DOHH2 (cell line): ENCODE data around the gene ABCA4.

Experiments used
- H3F3A ChIP-seq: fragments of 200-600 bp; sonication (generic), shearing (Covaris generic); 2 replicates; pipeline ENCODE4 v1.6.0; 2016; ENCODE audit warnings: antibody characterized with exemption, mild to moderate bottlenecking; ENCODE audit not compliant: control insufficient read depth, insufficient read depth
- H3K27ac ChIP-seq: fragments of 200-600 bp; sonication (generic); 2 replicates; pipeline ENCODE4 v1.5.1; 2014; ENCODE audit warnings: low read depth, mild to moderate bottlenecking, low read length, moderate library complexity
- H3K27me3 ChIP-seq: fragments of 200-600 bp; sonication (generic); 2 replicates; pipeline ENCODE4 v1.6.1; 2014; ENCODE audit warnings: mild to moderate bottlenecking, low read length, mixed read lengths; ENCODE audit not compliant: control insufficient read depth
- H3K36me3 ChIP-seq: fragments of 200-600 bp; sonication (generic); 2 replicates; pipeline ENCODE4 v1.6.1; 2014; ENCODE audit warnings: mild to moderate bottlenecking, low read length, moderate library complexity, mixed read lengths; ENCODE audit not compliant: control insufficient read depth
- H3K4me1 ChIP-seq: fragments of 200-600 bp; sonication (generic); 2 replicates; pipeline ENCODE4 v1.6.1; 2014; ENCODE audit warnings: mild to moderate bottlenecking, low read length, mixed read lengths; ENCODE audit not compliant: control insufficient read depth
- H3K4me2 ChIP-seq: fragments of 200-600 bp; sonication (generic); 2 replicates; pipeline ENCODE4 v1.6.0; 2014; ENCODE audit warnings: mild to moderate bottlenecking, low read length, moderate library complexity
- H3K4me3 ChIP-seq: fragments of 200-600 bp; sonication (generic); 2 replicates; pipeline ENCODE4 v1.5.1; 2014; ENCODE audit warnings: mild to moderate bottlenecking, low read length, mixed read lengths
- H3K79me2 ChIP-seq: fragments of 200-600 bp; sonication (generic); 2 replicates; pipeline ENCODE4 v1.6.1; 2014; ENCODE audit warnings: mild to moderate bottlenecking, low read length, mixed read lengths; ENCODE audit not compliant: control insufficient read depth
- H3K9me2 ChIP-seq: fragments of 200-600 bp; sonication (generic); replicated peaks from 2 replicates; pipeline ENCODE4 v1.6.1; 2014; ENCODE audit warnings: mild to moderate bottlenecking, low read length, mixed read lengths; ENCODE audit not compliant: control insufficient read depth
- H3K9me3 ChIP-seq: fragments of 200-600 bp; sonication (generic); 2 replicates; pipeline ENCODE4 v1.6.1; 2014; ENCODE audit warnings: antibody characterized with exemption, low read length, mixed read lengths; ENCODE audit not compliant: control insufficient read depth, insufficient read depth
- H4K20me1 ChIP-seq: fragments of 200-600 bp; sonication (generic); 2 replicates; pipeline ENCODE4 v1.6.0; 2014; ENCODE audit warnings: low read depth, mild to moderate bottlenecking, antibody characterized with exemption, low read length, moderate library complexity; ENCODE audit not compliant: control insufficient read depth, insufficient read depth
- CTCF ChIP-seq: fragments of 200-600 bp; sonication (generic); IDR thresholded peaks from one replicate; pipeline ENCODE4 v1.5.1; 2014; ENCODE audit warnings: antibody characterized with exemption, mild to moderate bottlenecking, low read depth, low read length; ENCODE audit not compliant: poor library complexity, severe bottlenecking
- EZH2phosphoT487 ChIP-seq: fragments of 200-600 bp; sonication (generic); IDR thresholded peaks from 2 replicates; pipeline ENCODE4 v1.6.1; 2017; ENCODE audit warnings: borderline replicate concordance, mild to moderate bottlenecking, antibody characterized with exemption, low read length, moderate library complexity, mixed read lengths

ABCA4 gene

GRCh38 chr1:94015489-94015817 is 105.5 kb downstream of the ABCA4 start:
- H3K9me2 ChIP-seq: no peaks in the 10 kb centered on the region
- H3K27me3 ChIP-seq: peaks cover 3% of the 10 kb centered on the region; the same call in 1 of the 2 replicates
- no peak overlapping the region for H3K4me3 ChIP-seq
- H4K20me1 ChIP-seq: no peaks in the 10 kb centered on the region
- H3F3A ChIP-seq: no peaks in the 10 kb centered on the region
- no peaks in the 10 kb centered on the region for H3K36me3 ChIP-seq
- H3K4me1 ChIP-seq: no peaks in the 10 kb centered on the region
- H3K79me2 ChIP-seq: no peaks in the 10 kb centered on the region
- no peak for TF ChIP-seq EZH2phosphoT487
- no peak for TF ChIP-seq CTCF
- no peak overlapping the region for H3K4me2 ChIP-seq
- H3K9me3 ChIP-seq: no peaks in the 10 kb centered on the region
- no peak overlapping the region for H3K27ac ChIP-seq

- no peaks in the 10 kb centered on the region for H3K9me3 ChIP-seq
- TF ChIP-seq EZH2phosphoT487 (no peak), CTCF (no peak)
- no peaks in the 10 kb centered on the region; the same call in 1 of the 2 replicates for H3F3A ChIP-seq
- H4K20me1 ChIP-seq: no peaks in the 10 kb centered on the region
- H3K27me3 ChIP-seq: peaks cover 3% of the 10 kb centered on the region; the same call in 1 of the 2 replicates
- H3K9me2 ChIP-seq: no peaks in the 10 kb centered on the region
- no peaks in the 10 kb centered on the region for H3K4me1 ChIP-seq
- H3K4me2 ChIP-seq: no peak overlapping the region
- no peak overlapping the region for H3K4me3 ChIP-seq
- no peaks in the 10 kb centered on the region for H3K79me2 ChIP-seq
- no peaks in the 10 kb centered on the region for H3K36me3 ChIP-seq
- H3K27ac ChIP-seq: no peak overlapping the region
Observed at GRCh38 chr1:94014635-94015488, 106.1 kb downstream of the ABCA4 start.

- H3F3A ChIP-seq: no peaks in the 10 kb centered on the region; the same call in 1 of the 2 replicates
- H3K79me2 ChIP-seq: no peaks in the 10 kb centered on the region
- no peak overlapping the region for H3K4me2 ChIP-seq
- H3K27ac ChIP-seq: no peak overlapping the region
- no peaks in the 10 kb centered on the region for H3K9me2 ChIP-seq
- no peaks in the 10 kb centered on the region for H3K9me3 ChIP-seq
- TF ChIP-seq EZH2phosphoT487: no peak
- no peak for TF ChIP-seq CTCF
- H3K27me3 ChIP-seq: peaks cover 3% of the 10 kb centered on the region; the same call in 1 of the 2 replicates
- no peaks in the 10 kb centered on the region for H3K36me3 ChIP-seq
- H3K4me3 ChIP-seq: no peak overlapping the region
- H3K4me1 ChIP-seq: no peaks in the 10 kb centered on the region
- H4K20me1 ChIP-seq: no peaks in the 10 kb centered on the region
Observed at GRCh38 chr1:94014087-94014486, 106.9 kb downstream of the ABCA4 start.
